PFSK-1 (cell line): ENCODE data around the gene CUBN.

Experiments used
- FOXP2 ChIP-seq: optimal IDR thresholded peaks from 2 replicates; pipeline ENCODE3; 2011; ENCODE audit warnings: borderline replicate concordance, control low read depth, inconsistent platforms; ENCODE audit not compliant: insufficient read depth; ENCODE audit errors: extremely low read length, extremely low read depth
- POLR2AphosphoS5 ChIP-seq: IDR thresholded peaks from 2 replicates; pipeline ENCODE4 v1.6.1; 2012; ENCODE audit warnings: low read depth, mild to moderate bottlenecking, control low read depth, low read length, moderate library complexity
- SIN3A ChIP-seq: IDR thresholded peaks from 2 replicates; pipeline ENCODE4 v1.6.1; 2012; ENCODE audit warnings: mild to moderate bottlenecking, low read length, moderate library complexity, borderline replicate concordance; ENCODE audit not compliant: insufficient read depth

- TF ChIP-seq FOXP2: no peak
- no peak for TF ChIP-seq POLR2AphosphoS5
- TF ChIP-seq SIN3A: no peak
Measured at GRCh38 chr10:17074541-17074847, 55.1 kb downstream of the CUBN start.
